A549 treated with CORT108297 at 1 μM for 4 hours (cell line): Measurements from ENCODE around the gene CDC6. TPM values are rescaled to one million over a fixed set of nuclear protein-coding genes. Genes with fewer than 3 reads are reported as not detected.

Source experiments
- total RNA-seq: library from RNA; stranded (reverse); fragments of 200-300 nt; extraction: Qiagen RNA extraction; gene quantifications from 5 replicates; pipeline ENCODE4 v1.2.3, GENCODE V29; 2022

Gene CDC6
- 50.1 to 58.7 TPM (median 53.6 TPM) in 5 replicates for total RNA-seq

GRCh38 chr17:40287494-40288369 is at the start of gene CDC6:
CDC6 (plus strand) TSS chr17:40287879; CDS start chr17:40289421, 1,542 bp downstream.

GRCh38 chr17:40309031-40309948 is 21.6 kb downstream of the CDC6 start, which contains the start of gene RARA:
RARA (plus strand) TSS chr17:40309180; CDS start chr17:40331219, 22,039 bp downstream.

Other genes starting within 250 kb of the CDC6 start
- gene MED24, start 233.5 kb upstream of the CDC6 start, total RNA-seq, result 41.3 to 58.6 TPM (median 56.3 TPM) in 5 replicates
- gene THRA, start 224.9 kb upstream of the CDC6 start, total RNA-seq, result 13.4 to 20.8 TPM (median 19.2 TPM) in 5 replicates
- gene NR1D1, start 187.3 kb upstream of the CDC6 start, total RNA-seq, result 8.5 to 11.8 TPM (median 10.9 TPM) in 5 replicates
- 54.9 to 65.5 TPM (median 62.1 TPM) in 5 replicates for gene MSL1, start 165.9 kb upstream of the CDC6 start, total RNA-seq
- gene CASC3, start 147.3 kb upstream of the CDC6 start, total RNA-seq, result 43.9 to 47.3 TPM (median 46.8 TPM) in 5 replicates
- 2.6 to 2.9 TPM (median 2.8 TPM) in 5 replicates for gene RAPGEFL1, start 110.4 kb upstream of the CDC6 start, total RNA-seq
- 17.5 to 23.7 TPM (median 21.1 TPM) in 5 replicates for gene WIPF2, start 68.6 kb upstream of the CDC6 start, total RNA-seq
- gene RARA, start 21.3 kb downstream of the CDC6 start, total RNA-seq, result 35.0 to 47.0 TPM (median 36.8 TPM) in 5 replicates
- 0.31 to 1.2 TPM (median 0.92 TPM) in 5 replicates for gene GJD3, start 76.9 kb downstream of the CDC6 start, total RNA-seq
- gene TOP2A, start 130.0 kb downstream of the CDC6 start, total RNA-seq, result 206 to 295 TPM (median 221 TPM) in 5 replicates
- 2,114 to 2,923 TPM (median 2,705 TPM) in 5 replicates for gene IGFBP4, start 155.6 kb downstream of the CDC6 start, total RNA-seq
- gene TNS4, start 213.7 kb downstream of the CDC6 start, total RNA-seq, result 118 to 182 TPM (median 158 TPM) in 5 replicates